GM21737 (cell line): ENCODE results near the gene SLC12A7.

ENCODE experiments used
- ATAC-seq: cut with Tn5 transposase; IDR thresholded peaks from one replicate; pipeline ENCODE4 v1.9.1; 2021; ENCODE audit warnings: mild to moderate bottlenecking, moderate library complexity; ENCODE audit not compliant: unreplicated experiment

Gene SLC12A7

DNA sequence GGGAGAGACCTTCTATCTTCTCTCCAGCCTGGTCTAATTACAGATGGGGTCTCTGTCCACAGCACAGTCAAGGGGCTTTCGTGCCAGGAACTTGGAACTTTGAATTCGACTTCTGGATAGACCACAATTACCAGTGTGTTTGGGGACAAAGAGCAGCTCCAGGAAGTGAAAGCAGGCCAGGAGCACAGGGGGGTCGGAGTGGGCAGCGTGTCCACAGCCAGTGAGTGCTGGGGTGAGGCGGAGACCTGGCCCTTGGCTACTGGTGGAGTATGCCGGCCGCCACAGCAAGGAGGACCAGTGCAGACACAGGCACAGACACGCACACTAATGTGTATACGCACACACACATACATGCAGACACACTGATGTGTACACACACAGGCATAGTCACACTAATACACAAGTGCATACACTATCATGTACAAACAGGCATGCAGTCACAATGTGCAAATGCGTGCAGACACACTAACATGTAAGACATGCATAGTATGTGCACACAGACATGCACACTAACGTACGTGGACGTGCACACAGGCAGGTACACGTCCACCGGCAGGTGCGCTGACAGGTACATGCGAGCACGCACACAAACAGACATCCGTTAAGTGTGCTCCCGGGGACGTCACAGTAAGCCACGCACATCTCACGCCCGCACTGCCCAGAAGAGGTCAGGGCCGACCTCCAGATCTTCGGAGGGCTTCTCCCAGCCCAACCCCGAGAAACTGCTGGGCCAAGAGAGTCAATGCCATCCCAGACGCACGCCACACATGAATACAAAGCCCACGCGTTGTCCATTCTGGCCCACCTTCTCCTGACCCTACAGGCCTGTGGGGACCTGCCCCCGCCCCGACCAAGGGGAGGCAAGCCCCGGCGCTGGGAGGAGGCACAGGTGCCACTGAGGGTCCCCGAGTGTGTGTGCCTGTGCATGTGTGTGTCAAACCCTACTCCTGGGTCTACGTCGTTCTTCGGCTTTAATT is 56.8 kb downstream of the SLC12A7 start:
- ATAC-seq, result no peak

DNA sequence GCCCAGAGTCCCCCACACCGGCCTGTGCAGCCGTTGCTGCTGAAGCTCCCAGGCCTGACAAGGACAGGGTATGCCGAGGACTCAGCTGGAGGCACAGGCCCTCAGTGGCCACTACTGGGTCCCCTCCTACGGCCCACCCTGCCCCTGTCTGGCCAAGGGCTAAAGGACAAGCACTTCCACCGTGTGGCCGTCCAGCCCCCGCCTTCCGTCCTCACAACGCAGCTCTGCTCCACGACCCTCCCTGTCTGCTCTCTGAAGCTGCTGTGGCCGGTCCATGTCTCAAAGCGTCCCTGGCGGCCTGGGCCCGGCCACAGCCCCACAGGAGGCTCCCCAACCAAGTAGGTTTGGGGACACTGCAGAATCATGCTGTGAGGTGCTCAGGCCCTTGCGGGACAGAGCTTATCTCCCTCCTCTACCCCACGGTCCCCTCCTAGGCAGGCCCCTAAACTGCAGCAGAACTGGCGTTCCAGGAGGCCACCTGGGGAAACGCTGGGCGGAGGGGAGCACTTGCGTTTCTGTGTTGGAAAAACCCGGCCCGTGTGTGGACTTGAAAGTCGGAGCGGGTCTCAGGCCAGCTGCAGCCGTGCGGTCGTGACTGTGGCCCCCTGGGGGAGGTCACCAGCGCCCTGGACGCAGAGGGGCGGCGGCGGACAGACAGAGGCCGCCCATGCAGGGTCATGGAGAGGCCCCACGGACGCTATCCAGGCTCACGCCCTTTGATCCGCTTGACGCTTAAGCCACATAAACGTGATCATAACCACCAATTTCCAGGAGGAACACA is 57.7 kb downstream of the SLC12A7 start:
- ATAC-seq, result no peak

DNA sequence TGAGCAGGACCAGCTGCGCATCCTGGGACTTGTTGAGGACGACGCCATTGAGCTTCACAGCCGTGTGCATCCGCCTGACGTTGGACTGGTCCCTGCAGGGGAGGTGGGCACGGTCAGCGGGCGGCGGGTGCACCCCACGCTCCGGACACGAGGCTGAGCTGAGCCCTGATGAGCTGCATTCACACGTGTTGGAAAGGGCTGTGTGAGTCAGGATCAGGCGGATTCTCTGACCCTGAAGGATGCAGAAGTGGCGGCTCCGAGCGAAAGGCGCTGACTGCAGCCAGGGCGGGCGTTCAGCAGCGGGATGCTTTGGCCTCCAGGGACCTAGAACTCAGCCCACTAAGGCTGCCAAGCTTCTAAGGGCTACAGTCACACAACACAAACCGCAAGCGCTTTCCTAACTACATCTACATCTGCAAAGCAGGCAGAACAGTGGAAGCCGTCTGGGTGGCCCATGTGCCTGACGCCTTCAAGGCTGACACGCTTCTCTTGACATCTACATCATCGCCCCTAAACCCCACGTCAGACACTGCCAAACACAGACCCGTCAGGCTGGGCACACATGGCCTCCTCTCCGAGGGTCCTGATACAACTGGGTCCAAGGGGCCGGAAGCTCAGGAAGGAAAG is 58.4 kb downstream of the SLC12A7 start:
- ATAC-seq, result no peak

DNA sequence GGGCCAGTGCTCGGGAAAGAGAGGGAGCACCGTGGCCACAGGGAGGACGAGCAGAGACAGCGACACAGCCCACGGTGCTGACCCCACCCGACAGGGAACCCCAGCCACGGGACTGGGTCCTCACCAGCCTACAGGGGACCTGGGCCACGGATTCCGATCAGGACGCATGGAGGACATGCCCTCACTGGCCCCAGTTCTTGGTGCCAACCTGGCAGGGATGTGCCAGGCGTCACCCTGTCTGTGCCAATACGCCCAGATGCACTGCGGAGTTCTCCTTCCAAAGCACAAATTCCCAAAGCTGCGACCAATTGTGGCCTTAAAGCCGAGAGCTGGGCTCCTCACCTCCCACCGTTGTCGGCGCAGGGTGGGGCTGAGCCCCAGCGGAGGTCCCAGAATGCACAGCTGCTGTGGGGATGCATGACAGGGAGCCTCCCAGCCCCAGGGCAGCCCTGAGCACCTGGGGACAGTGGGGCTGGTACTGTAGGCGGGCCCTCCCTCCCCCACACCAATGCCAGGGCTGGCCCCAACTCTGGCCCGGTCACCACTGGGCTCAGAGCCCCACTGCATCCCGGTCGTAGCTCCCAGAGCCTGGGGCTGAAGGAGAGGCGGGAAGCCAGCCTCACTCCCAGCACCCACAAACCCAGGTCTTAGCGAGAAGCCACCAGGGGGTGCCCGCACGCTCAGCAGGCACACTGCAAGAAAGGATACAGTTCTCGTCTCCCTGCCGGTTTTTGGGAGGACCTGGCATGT is 59.0 kb downstream of the SLC12A7 start:
- ATAC-seq, result no peak

GRCh38 chr5:1052076-1052475 is 59.8 kb downstream of the SLC12A7 start:
- ATAC-seq, result no peak

DNA sequence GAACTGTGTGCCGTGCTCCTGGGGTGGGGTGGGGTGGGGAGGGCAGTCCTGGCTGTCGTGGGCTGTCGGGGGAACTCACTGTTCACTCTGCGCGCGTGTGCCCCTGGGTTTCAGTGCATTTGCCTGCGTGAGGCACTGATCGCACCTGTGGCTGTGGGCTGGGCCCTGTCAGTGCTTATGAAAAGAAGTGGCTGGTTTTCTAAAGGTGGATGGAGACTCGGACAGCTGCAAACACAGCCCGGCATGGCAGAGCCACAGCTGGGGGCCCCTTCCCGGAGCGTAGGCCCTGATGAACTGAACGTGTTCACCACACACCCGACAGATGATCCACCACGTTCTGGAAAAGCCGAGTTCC is 60.5 kb downstream of the SLC12A7 start:
- ATAC-seq, result no peak

DNA sequence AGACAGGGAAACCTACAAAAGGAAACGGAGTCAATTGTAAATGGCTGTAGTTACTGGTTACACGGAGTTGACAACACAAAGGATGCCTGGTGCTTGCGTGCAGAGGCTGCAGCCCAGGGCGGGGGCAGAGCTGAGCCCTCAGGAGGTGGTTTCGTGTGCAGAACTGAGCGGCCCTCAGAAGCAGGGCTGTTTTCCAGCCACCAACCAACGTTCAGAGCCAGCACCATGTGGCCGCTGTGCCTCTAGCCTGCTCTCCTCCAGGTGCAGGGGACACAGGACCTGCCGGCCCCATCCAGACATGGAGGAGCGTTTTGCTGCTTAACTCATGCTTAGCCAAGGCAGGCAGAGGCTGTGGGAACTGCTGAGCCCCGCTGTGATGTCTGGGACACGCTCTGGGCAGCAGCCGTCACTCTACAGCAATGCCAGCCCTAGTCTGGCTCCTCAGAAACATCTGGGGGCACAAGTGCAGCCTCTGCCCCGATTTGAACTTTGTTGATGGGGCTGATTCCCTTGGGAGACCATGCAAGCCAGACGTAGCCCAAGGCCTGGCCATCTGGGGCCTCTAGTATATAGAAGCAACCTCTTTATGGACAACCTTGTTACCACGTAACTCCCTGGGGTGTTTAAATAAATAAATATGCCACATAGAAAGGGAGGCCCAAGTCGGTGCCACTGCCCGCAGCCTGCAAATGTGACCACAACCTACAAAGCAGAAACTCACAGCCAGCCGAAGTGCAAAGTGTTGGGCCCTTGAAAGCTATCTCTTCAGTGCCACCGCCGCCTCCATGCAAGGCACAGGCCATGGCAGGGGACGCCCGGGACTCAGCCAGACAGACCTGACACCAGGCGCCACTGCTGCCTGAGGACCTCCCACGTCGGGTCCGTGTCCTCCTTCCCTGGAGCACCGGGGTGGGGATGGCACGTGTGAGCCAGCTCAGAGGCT is 61.2 kb downstream of the SLC12A7 start:
- ATAC-seq, result no peak

GRCh38 chr5:1048861-1049838 is 62.7 kb downstream of the SLC12A7 start:
- ATAC-seq, result no peak

DNA sequence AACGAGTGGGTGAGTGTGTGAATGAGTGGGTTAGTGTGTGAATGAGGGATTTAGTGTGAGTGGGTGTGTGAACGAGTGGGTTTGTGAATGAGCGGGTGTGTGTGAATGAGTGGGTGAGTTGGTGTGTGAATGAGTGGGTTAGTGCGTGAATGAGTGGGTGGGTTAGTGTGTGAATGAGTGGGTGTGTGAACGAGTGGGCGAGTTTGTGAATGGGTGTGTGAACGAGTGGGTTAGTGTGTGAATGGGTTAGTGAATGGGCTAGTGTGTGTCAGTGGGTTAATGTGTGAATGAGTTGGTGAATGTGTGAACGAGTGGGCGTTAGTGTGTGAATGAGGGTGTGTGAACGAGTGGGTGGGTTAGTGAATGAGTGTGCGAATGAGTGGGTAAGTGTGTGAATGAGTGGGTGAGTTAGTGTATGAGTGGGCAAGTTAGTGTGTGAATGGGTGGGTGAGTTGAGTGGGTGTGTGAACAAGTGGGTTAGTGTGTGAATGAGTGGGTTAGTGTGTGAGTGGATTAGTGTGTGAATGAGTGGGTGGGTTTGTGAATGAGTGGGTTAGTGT is 63.6 kb downstream of the SLC12A7 start:
- ATAC-seq, result no peak

DNA sequence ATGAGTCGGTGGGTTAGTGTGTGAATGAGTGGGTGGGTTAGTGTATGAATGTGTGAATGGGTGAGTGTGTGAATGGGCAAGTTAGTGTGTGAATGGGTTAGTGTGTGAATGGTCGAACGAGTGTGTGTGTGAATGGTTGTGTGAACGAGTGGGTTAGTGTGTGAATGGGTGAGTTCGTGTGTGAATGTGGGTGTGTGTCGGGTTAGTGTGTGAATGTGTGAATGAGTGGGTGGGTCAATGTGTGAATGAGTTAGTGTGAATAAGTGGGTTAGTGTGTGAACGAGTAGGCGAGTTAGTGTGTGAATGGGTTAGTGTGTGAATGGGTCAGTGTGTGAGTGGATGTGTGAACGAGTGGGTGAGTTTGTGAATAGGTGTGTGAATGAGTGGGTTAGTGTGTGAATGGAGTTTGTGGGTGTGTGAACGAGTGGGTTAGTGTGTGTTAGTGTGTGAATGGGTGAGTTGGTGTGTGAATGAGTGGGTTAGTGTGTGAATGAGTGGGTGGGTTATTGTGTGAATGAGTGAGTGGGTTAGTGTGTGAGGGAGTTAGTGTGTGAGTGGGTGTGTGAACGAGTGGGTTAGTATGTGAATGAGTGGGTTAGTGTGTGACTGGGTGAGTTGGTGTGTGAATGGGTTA is 64.4 kb downstream of the SLC12A7 start:
- no peak for ATAC-seq

GRCh38 chr5:1045960-1046560 is 65.8 kb downstream of the SLC12A7 start:
- no peak for ATAC-seq

GRCh38 chr5:1044117-1044516 is 67.7 kb downstream of the SLC12A7 start:
- ATAC-seq, result no peak

DNA sequence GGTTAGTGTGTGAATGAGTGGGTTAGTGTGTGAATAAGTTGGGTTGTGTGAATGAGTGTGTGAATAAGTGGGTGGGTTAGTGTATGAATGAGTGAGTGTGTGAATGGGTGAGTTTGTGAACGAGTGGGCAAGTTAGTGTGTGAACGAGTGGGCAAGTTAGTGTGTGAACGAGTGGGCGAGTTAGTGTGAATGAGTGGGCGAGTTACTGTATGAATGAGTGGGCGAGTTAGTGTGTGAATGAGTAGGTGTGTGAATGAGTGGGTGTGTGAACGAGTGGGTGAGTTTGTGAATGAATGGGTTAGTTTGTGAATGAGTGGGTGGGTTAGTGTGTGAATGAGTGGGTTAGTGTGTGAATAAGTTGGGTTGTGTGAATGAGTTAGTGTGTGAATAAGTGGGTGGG is 68.5 kb downstream of the SLC12A7 start:
- no peak for ATAC-seq

DNA sequence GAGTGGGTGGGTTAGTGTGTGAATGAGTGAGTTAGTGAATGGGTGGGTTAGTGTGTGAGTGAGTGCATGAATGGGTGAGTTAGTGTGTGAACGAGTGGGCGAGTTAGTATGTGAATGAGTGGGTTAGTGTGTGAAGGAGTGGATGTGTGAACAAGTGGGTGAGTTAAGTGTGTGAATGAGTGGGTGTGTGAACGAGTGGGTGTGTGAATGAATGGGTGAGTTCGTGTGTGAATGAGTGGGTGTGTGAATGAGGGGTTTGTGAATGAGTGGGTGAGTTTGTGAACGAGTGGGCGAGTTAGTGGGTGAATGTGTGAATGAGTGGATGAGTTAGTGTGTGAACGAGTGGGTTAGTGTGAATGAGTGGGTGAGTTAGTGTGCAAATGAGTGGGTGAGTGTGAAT is 69.2 kb downstream of the SLC12A7 start:
- ATAC-seq, result no peak

DNA sequence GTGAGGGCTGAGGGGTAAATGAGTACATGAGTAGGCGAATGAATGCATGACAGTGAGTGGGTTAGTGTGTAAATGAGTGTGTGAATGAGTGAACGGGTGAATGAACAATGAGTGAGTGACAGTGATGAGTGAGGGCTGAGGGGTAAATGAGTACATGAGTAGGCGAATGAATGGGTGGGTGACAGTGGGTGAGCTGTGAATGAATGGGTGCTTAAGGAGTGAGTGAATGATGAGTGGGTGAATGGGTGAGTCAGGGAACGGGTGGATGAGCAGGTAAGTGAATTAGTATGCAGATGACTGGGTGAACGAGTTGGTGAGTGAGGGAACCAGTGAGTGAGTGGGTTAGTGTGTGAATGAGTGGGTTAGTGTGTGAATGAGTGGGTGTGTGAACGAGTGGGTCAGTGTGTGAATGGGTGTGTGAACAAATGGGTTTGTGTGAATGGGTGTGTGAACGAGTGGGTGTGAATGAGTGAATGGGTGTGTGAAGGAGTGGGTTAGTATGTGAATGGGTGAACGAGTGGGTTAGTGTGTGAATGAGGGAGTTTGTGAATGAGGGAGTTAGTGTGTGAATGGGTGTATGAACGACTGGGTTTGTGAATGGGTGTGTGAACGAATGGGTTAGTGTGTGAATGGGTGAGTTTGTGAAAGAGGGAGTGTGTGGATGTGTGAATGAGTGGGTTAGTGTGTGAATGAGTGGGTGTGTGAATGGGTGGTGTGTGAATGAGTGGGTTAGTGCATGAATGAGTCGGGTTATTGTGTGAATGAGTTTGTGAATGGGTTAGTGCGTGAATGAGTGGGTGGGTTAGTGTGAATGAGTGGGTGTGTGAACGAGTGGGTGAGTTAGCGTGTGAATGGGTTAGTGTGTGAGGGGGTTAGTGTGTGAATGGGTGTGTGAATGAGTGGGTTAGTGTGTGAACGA is 70.4 kb downstream of the SLC12A7 start:
- no peak for ATAC-seq

DNA sequence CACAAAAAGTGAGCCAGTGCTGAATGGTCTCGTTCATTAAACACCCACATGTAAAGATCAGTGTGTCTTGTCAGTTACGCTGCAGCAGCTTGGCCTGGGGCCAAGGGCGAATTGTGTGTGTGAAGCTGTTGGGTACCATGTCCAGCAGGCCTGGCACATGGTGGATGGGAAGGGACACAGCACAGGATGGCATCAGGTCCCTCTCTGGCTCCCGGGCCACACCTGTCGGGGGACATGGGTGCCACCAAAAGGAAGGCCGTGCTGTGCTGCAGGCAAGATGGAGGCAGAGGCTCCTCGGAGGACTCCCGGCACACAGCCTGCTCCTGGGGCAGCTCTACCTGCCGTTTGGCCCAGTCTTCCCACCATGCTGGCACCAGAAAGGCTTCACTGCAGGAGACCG is 71.3 kb downstream of the SLC12A7 start:
- no peak for ATAC-seq
